ENCODE data around the gene C1QTNF4. TPM values are rescaled to one million over a fixed set of nuclear protein-coding genes. Genes with fewer than 3 reads are reported as not detected.

C1QTNF4 gene
- total and polyA plus RNA-seq, 9 of the 15 experiments (the other 6 are each of a cell fraction or from before 2014, with no cell fraction given) = not detected

GRCh38 chr11:47552566-47553405 is 41.4 kb downstream of the C1QTNF4 start, which contains the start of gene CELF1 (continued):
- no peak; the same call in 1 of the 2 replicates for TF ChIP-seq PBX2 (CRISPR knock-in tag; IDR thresholded peaks at IDR 0.05; ENCODE audit: low read depth)
- TF ChIP-seq PBX2 (tag; conservative IDR thresholded peaks at IDR 0.05; ENCODE audit: low read depth) = no peak
- TF ChIP-seq SMAD1 (IDR thresholded peaks at IDR 0.05; ENCODE audit: low read depth, low read length, partially characterized antibody) = peak; percentile 27
- TF ChIP-seq TRIM28 (IDR thresholded peaks at IDR 0.05) = no peak
- no peak for TF ChIP-seq DPF2 (IDR thresholded peaks at IDR 0.05)
- no peak for TF ChIP-seq ZBTB34 (CRISPR knock-in tag; IDR thresholded peaks at IDR 0.05)
- TF ChIP-seq ARNT (IDR thresholded peaks at IDR 0.05) = no peak
- no peak for TF ChIP-seq ZBTB5 (IDR thresholded peaks at IDR 0.05)
- TF ChIP-seq MECOM (CRISPR knock-in tag; IDR thresholded peaks at IDR 0.05) = no peak
- peak; percentile 47 for TF ChIP-seq HMGXB4 (CRISPR knock-in tag; IDR thresholded peaks at IDR 0.05)
- TF ChIP-seq NFIC (IDR thresholded peaks at IDR 0.05) = no peak
- TF ChIP-seq ZC3H8 (IDR thresholded peaks at IDR 0.05) = no peak
- TF ChIP-seq ZC3H11A (IDR thresholded peaks at IDR 0.05; ENCODE audit: low read depth, low read length) = 0 out of 2 replicates have a peak, but pooled peaks have one; percentile 45
- TF ChIP-seq NCOA1 (IDR thresholded peaks at IDR 0.05; ENCODE audit: low read depth) = no peak
- TF ChIP-seq ERF (CRISPR knock-in tag; IDR thresholded peaks at IDR 0.05) = 0 out of 2 replicates have a peak, but pooled peaks have one; percentile 12

Measured in K562 (cell line).